PFSK-1 (cell line): ENCODE results near the gene MRPS9.

Experiments
- FOXP2 ChIP-seq: optimal IDR thresholded peaks from 2 replicates; pipeline ENCODE3; 2011; ENCODE audit warnings: borderline replicate concordance, control low read depth, inconsistent platforms; ENCODE audit not compliant: insufficient read depth; ENCODE audit errors: extremely low read length, extremely low read depth
- POLR2AphosphoS5 ChIP-seq: IDR thresholded peaks from 2 replicates; pipeline ENCODE4 v1.6.1; 2012; ENCODE audit warnings: low read depth, mild to moderate bottlenecking, control low read depth, low read length, moderate library complexity
- SIN3A ChIP-seq: IDR thresholded peaks from 2 replicates; pipeline ENCODE4 v1.6.1; 2012; ENCODE audit warnings: mild to moderate bottlenecking, low read length, moderate library complexity, borderline replicate concordance; ENCODE audit not compliant: insufficient read depth
- TAF1 ChIP-seq: IDR thresholded peaks from 2 replicates; pipeline ENCODE4 v1.6.1; 2012; ENCODE audit warnings: low read length, control low read depth, borderline replicate concordance; ENCODE audit not compliant: insufficient read depth
- TF ChIP-seq, protein P1 (sequence below), 2 experiments: IDR thresholded peaks; 2 replicates each; pipeline versions ENCODE4 v1.6.1 to v1.8.0; 2011 to 2012; ENCODE audit warnings: low read depth in 2 of 2, low read length in 2 of 2, control low read depth in 1 of 2, inconsistent platforms in 1 of 2, mild to moderate bottlenecking in 1 of 2, moderate library complexity in 1 of 2; ENCODE audit not compliant: insufficient read depth in 1 of 2

GRCh38 chr2:105071379-105071778 lies 33.5 kb downstream of the MRPS9 start:
- no peak for TF ChIP-seq POLR2AphosphoS5
- no peak for TF ChIP-seq TAF1
- TF ChIP-seq, protein P1, sequence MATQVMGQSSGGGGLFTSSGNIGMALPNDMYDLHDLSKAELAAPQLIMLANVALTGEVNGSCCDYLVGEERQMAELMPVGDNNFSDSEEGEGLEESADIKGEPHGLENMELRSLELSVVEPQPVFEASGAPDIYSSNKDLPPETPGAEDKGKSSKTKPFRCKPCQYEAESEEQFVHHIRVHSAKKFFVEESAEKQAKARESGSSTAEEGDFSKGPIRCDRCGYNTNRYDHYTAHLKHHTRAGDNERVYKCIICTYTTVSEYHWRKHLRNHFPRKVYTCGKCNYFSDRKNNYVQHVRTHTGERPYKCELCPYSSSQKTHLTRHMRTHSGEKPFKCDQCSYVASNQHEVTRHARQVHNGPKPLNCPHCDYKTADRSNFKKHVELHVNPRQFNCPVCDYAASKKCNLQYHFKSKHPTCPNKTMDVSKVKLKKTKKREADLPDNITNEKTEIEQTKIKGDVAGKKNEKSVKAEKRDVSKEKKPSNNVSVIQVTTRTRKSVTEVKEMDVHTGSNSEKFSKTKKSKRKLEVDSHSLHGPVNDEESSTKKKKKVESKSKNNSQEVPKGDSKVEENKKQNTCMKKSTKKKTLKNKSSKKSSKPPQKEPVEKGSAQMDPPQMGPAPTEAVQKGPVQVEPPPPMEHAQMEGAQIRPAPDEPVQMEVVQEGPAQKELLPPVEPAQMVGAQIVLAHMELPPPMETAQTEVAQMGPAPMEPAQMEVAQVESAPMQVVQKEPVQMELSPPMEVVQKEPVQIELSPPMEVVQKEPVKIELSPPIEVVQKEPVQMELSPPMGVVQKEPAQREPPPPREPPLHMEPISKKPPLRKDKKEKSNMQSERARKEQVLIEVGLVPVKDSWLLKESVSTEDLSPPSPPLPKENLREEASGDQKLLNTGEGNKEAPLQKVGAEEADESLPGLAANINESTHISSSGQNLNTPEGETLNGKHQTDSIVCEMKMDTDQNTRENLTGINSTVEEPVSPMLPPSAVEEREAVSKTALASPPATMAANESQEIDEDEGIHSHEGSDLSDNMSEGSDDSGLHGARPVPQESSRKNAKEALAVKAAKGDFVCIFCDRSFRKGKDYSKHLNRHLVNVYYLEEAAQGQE (IDR thresholded peaks at IDR 0.05; ENCODE audit: insufficient read depth in 1 of 2, low read depth in 2 of 2, low read length in 2 of 2) = no peak
- no peak for TF ChIP-seq SIN3A
- no peak for TF ChIP-seq FOXP2
